Prostate gland (tissue), 2 donors: ENCODE results near the gene XRCC1. TPM values are rescaled to one million over a fixed set of nuclear protein-coding genes. Genes with fewer than 3 reads are reported as not detected.
A peak's percentile ranks its signal among the peaks of the same experiment; 100 is the strongest.

Source experiments
- DNase-seq: peaks from one replicate; pipeline ENCODE4 v3.0.0-alpha.2; 2019; ENCODE audit warnings: low spot score
- H3K27ac ChIP-seq, 2 donors: fragments of 200-600 bp; sonication (generic); 2 replicates each; pipeline ENCODE4 v1.5.1; 2017 to 2019
- H3K27me3 ChIP-seq: fragments of 200-600 bp; sonication (generic); replicated peaks from 2 replicates; pipeline ENCODE4 v1.5.1; 2019; ENCODE audit not compliant: insufficient read depth
- H3K36me3 ChIP-seq, 2 donors: fragments of 200-600 bp; sonication (generic); 1 replicate in 1 of 2; 2 replicates in 1 of 2; pipeline versions ENCODE4 v1.5.1 to v1.8.1; 2017 to 2019
- H3K4me1 ChIP-seq: fragments of 200-600 bp; sonication (generic); replicated peaks from 2 replicates; pipeline ENCODE4 v1.5.1; 2019
- H3K4me3 ChIP-seq, 2 donors: fragments of 200-600 bp; sonication (generic); 2 replicates each; pipeline ENCODE4 v1.5.1; 2017 to 2019
- H3K9me3 ChIP-seq: fragments of 200-600 bp; sonication (generic); 2 replicates; pipeline ENCODE4 v1.5.1; 2017
- POLR2A ChIP-seq: fragments of 450-650 bp; IDR thresholded peaks from one replicate; pipeline ENCODE4 v1.6.1; 2016; ENCODE audit warnings: antibody characterized with exemption, mild to moderate bottlenecking
- POLR2AphosphoS5 ChIP-seq: sonication (generic); formaldehyde crosslinking; IDR thresholded peaks from one replicate; pipeline ENCODE4 v1.6.1; 2017; ENCODE audit warnings: antibody characterized with exemption
- WGBS: methylation state at CpG from one replicate; pipeline ENCODE4 v1.1.5; 2018; 5-methylcytosine and 5-hydroxymethylcytosine counted together
- intact Hi-C: fragments of 100-400 bp; cut with DNase I; formaldehyde crosslinking; loops from one replicate; pipeline ENCODE4 v1.14.2; 2022
- total RNA-seq, 2 donors: library from RNA; depleted of rRNA; stranded (reverse); fragments of >200 nt; gene quantifications; one replicate each; pipeline ENCODE4 v1.1.0, GENCODE V29; 2016
- TF ChIP-seq, protein P1 (sequence below), 4 experiments: fragments of 200-600 bp in 2 of 4; fragments of 450-650 bp in 2 of 4; sonication (generic) in 2 of 4; IDR thresholded peaks; 1 replicate in 3 of 4; 2 replicates in 1 of 4; pipeline ENCODE4 v1.5.1; 2016 to 2019; ENCODE audit warnings: antibody characterized with exemption in 4 of 4, mild to moderate bottlenecking in 2 of 4, moderate library complexity in 2 of 4

The XRCC1 gene
- total RNA-seq, 2 donors from 2014 or later = 25.8 to 52.5 TPM

DNA sequence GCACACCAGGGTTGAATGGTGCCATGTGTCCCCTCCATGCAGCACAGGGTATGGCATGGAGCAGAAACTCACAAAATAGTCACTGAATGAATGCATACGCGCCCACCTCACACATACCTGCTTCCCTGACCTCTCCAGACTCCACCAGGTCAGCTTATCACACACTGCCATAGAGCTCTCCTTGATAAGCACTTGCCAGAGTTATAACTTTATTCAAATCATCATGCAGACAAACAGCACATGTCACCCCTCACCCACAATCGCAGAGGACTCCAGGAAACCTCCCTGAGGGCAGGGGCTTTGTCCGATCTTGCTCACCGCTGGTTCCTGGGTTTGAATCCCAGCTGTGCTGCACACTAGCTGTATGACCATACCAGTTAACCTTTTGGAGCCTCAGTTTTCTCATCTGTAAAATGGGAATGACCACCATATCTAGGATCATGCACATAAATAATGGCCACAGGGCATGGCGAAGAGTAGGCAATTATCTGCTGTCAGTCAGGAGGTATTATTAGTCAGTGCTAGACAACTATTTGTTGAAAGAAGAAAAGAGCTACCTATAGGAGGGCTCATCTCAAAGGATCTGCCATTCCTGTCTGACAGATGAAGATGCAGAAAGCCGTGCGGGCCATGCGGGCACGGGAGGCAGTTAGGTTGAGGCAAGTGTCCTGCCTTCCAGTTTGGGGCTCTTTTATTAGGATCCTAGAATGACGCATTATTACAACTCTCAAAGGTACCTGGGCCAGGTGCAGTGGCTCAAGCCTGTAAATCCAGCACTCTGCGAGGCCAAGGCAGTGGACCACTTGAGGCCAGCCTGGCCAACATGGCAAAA is 14.0 kb downstream of the XRCC1 start:
- no peak for TF ChIP-seq POLR2A
- TF ChIP-seq POLR2AphosphoS5 = no peak
- TF ChIP-seq, protein P1, sequence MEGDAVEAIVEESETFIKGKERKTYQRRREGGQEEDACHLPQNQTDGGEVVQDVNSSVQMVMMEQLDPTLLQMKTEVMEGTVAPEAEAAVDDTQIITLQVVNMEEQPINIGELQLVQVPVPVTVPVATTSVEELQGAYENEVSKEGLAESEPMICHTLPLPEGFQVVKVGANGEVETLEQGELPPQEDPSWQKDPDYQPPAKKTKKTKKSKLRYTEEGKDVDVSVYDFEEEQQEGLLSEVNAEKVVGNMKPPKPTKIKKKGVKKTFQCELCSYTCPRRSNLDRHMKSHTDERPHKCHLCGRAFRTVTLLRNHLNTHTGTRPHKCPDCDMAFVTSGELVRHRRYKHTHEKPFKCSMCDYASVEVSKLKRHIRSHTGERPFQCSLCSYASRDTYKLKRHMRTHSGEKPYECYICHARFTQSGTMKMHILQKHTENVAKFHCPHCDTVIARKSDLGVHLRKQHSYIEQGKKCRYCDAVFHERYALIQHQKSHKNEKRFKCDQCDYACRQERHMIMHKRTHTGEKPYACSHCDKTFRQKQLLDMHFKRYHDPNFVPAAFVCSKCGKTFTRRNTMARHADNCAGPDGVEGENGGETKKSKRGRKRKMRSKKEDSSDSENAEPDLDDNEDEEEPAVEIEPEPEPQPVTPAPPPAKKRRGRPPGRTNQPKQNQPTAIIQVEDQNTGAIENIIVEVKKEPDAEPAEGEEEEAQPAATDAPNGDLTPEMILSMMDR (IDR thresholded peaks at IDR 0.05) = no peak
- Histone ChIP-seq H3K36me3 (no peaks in the 10 kb centered on the region), H3K4me1 (no peaks in the 10 kb centered on the region), H3K4me3 (no peak overlapping the region), H3K9me3 (no peaks in the 10 kb centered on the region), H3K27ac (no peak overlapping the region), H3K27me3 (no peaks in the 10 kb centered on the region)
- intact Hi-C loops = no loop called here
- 88% methylated on average over 12 of the region's 12 CpGs for WGBS
- DNase-seq = no peak

DNA sequence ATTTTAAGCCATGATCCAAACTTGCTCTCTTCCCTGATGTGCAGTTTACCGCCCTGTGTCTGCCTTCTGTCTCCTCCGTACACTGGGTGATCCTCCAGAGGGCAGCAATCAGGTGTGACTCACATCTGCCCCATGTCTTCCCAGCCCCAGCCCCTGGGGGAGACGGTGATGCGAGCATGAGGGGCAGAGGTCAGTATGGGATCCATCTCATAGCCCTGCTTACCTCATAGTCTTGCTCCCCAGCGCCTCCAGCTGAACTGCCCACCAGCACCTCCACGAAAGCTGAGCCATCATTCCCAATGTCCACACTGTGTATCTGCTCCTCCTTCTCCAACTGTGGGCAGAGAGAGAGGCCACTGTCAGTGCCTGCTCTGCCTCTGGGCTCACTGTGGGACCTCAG is 14.6 kb downstream of the XRCC1 start:
- Histone ChIP-seq H3K4me1 (no peaks in the 10 kb centered on the region), H3K36me3 (no peaks in the 10 kb centered on the region), H3K9me3 (no peaks in the 10 kb centered on the region), H3K27ac (no peak overlapping the region), H3K4me3 (no peak overlapping the region), H3K27me3 (no peaks in the 10 kb centered on the region)
- 84% methylated on average over 6 of the region's 6 CpGs for WGBS
- no peak for DNase-seq
- intact Hi-C loops = no loop called here
- TF ChIP-seq, protein P1 (IDR thresholded peaks at IDR 0.05) = no peak
- TF ChIP-seq POLR2AphosphoS5 = no peak

DNA sequence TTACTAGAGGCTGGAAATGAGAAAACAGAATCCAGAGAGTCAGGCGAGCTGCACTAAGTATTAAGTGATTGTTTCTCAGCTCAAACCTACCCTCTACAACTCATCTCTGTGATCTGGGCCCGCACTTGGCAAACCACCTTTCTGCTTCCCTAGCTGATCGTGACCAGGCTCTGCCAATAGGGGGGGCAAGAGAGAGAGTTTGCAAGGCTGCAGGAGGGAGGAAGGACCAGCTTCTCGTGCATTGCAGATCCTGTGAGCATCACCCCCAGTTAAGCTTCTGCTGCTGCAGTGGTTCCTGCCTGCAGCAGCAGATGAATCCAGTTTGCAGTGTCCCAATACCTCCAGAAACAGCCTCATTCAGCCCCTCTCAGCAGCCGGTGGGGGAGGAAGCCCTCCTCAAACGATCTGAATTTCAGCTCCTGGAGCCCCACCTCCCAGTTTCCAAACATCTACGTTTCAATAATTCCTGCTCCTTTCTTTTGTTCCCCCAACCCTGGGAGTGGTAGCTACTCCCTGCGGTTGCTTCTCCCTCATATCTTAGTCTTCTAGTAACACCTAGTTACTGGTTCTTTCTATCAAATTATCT is 20.0 kb downstream of the XRCC1 start:
- Histone ChIP-seq H3K27ac (no peak overlapping the region), H3K4me3 (no peak overlapping the region), H3K9me3 (no peaks in the 10 kb centered on the region), H3K27me3 (no peaks in the 10 kb centered on the region), H3K36me3 (peaks cover 6 to 11% of the 10 kb centered on the region in 2 donors), H3K4me1 (no peaks in the 10 kb centered on the region)
- TF ChIP-seq, protein P1 (IDR thresholded peaks at IDR 0.05) = peak in 3 of 4 experiments; percentile 56 to 62 (median 57)
- peak; percentile 34 for TF ChIP-seq POLR2AphosphoS5
- TF ChIP-seq POLR2A = no peak
- DNase-seq = peak; percentile 68
- intact Hi-C loops = no loop called here
- WGBS = 34% methylated on average over 8 of the region's 8 CpGs

DNA sequence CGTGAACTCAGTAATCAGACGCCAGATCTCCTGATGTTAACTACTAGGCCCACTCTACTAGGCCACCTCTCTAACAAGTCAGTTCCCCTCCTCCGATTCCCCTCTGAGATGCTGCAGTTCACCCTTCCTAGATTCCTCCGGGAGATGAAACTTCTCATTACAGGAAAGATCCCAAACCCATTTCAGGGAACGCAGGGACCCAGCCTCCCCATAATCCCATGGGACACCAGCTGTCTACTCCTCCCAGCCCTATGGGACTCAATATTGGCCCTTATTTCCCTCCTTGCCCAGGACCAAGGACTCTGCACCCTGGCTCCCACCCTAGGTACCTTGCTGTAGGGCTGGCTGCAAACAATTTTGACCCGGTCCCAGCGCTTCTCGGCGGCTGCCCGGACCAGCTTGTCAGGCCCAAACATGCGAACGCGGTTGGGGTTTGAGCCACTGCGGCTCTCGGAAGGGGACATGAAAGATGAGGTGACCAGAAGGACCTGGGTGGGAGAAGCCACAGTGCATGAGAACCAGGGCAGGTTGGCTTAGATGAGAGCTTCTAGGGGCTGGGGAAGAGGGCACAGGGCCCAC is 20.9 kb downstream of the XRCC1 start:
- intact Hi-C loops = no loop called here
- peaks cover 6 to 11% of the 10 kb centered on the region in 2 donors for H3K36me3 ChIP-seq

More for the DNA sequence above, 20.9 kb downstream of the XRCC1 start:
- H3K9me3 ChIP-seq = no peaks in the 10 kb centered on the region
- no peaks in the 10 kb centered on the region for H3K27me3 ChIP-seq
- H3K27ac ChIP-seq = no peak overlapping the region
- H3K4me3 ChIP-seq = no peak overlapping the region
- no peaks in the 10 kb centered on the region for H3K4me1 ChIP-seq
- WGBS = 92% methylated on average over 15 of the region's 15 CpGs
- DNase-seq = no peak
- TF ChIP-seq POLR2AphosphoS5 (no peak), POLR2A (no peak)
- TF ChIP-seq, protein P1 (IDR thresholded peaks at IDR 0.05) = no peak
